DMS 273 treated with DMSO at 0.1 percent for 48 hours (cell line): ENCODE measurements around the gene RFT1.
"Not testable (repeated sequence)": the region's sequence is repeated elsewhere in the genome, so short reads cannot be mapped to it uniquely, and the experiment has no call there.

Experiments
- DNase-seq: peaks from one replicate; lab custom pipeline; 2025; lab: John Stamatoyannopoulos, UW

The RFT1 gene

DNA sequence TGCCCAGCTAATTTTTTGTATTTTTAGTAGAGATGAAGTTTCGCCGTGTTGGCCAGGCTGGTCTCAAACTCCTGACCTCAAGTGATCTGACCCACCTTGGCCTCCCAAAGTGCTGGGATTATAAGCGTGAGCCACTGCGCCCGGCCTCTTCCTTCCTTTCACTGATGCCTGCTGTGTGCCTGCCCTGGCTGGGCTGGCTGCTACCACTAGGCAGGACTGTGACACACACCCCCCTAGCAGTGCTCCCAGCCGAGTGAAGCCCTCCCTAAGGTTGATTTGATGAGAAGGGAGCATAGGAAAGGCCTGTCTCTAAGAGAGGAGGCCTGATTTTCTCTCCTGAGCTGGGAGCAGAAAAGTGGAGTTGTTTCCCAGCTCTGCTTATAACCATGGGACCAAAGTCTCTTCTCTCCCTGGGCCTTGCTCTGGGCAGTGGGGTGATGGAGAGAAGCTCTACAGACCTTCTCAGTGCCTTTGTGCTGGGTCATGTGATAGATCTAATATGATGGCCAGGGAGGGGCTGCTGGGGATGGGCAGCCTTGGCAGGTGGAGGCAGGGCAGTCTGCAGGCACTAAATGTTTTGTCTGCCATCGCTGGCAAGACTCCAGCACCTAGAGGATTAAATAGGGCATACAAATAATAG lies 64.3 kb downstream of the RFT1 start:
- DNase-seq = no peak

DNA sequence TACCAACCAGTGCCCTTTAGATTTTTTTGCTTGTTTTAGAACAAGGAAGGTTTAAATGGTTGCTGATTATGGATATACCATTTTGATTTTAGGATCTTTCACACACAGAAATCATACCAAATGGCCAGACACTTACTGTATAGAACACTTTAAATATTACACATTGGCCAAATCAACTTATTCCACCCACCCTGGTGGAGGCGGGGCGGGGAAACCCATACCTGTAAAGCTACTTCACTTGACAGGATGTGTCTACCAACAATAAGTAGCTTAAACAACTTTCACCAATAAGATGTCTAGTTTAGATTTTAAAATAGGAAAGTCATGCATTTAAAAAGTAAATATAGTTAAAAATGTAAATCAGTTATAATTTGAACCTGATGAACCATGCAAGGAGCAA lies 67.3 kb downstream of the RFT1 start:
- DNase-seq = no peak

DNA sequence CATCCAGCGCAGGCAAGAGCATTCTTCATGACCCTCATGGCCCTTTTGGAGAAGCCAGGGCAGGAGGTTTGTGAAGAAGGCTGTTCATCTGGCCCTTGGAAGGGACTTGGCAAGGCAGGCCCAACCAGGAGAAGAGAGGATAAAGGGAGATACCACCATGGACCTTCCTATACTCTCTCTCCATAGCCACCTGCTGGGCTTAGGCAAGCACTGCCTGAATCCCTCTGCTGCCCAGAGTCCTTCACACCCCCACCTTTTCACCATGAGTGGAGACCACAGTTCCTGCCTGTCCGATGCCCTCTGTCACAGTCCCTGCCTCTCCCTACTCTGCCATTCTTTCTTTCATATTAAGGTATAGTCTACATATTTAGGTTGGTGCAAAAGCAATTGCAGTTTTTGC lies 73.8 kb downstream of the RFT1 start:
- peak; percentile 11 for DNase-seq

DNA sequence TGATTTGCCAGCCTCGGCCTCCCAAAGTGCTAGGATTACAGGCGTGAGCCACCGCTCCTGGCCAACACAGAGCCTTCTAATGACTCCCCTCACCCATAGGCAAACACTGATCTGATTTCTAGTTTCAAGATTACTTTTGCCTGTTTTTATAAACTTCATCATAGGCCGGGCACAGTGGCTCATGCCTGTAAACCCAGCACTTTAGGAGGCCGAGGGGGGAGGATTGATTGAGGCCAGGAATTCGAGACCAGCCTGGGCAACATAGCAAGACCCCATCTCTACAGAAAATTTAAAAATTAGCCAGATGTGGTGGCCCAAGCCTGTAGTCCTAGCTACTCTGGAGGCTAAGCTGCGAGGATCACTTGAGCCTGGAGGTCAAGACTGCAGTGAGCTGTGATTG lies 76.0 kb downstream of the RFT1 start:
- not testable (repeated sequence) for DNase-seq

DNA sequence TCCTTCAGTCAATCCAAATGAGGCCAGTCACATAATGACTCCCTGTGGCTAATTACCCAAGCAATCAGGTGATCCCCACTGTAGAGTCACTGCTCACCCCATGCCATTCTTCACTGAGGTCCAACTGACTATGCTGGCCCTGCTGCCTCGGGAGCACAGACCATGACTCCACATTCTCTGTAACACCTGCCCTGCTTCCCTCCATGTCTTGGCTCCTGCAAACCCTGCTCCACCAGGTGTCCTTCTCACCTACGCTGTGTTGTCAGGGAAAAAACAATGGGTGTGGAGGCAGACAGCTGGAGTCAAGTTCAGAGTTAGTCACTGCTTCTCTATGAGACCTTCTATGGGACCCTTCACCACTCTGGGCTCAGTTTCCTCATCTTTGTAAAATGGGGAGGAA lies 78.3 kb downstream of the RFT1 start:
- DNase-seq = no peak

DNA sequence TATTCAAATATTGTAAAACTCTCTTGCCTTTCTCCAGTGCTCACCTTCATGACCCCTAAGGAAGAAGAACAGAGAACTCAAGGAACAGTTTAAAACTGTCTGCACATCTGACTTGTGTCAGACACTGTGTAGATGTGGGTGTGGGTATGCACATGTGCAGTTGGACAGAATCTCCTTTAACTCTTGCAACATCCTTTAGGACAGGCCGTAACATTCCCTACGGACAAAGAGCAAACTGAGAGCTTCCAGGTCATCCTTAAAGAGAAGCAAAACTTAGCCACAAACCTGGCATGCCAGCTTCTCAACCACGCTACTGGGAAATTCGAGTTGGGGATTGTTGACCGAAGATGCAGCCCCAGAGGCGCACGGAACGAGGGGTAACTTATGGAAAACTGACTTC lies 80.2 kb downstream of the RFT1 start:
- DNase-seq = no peak

DNA sequence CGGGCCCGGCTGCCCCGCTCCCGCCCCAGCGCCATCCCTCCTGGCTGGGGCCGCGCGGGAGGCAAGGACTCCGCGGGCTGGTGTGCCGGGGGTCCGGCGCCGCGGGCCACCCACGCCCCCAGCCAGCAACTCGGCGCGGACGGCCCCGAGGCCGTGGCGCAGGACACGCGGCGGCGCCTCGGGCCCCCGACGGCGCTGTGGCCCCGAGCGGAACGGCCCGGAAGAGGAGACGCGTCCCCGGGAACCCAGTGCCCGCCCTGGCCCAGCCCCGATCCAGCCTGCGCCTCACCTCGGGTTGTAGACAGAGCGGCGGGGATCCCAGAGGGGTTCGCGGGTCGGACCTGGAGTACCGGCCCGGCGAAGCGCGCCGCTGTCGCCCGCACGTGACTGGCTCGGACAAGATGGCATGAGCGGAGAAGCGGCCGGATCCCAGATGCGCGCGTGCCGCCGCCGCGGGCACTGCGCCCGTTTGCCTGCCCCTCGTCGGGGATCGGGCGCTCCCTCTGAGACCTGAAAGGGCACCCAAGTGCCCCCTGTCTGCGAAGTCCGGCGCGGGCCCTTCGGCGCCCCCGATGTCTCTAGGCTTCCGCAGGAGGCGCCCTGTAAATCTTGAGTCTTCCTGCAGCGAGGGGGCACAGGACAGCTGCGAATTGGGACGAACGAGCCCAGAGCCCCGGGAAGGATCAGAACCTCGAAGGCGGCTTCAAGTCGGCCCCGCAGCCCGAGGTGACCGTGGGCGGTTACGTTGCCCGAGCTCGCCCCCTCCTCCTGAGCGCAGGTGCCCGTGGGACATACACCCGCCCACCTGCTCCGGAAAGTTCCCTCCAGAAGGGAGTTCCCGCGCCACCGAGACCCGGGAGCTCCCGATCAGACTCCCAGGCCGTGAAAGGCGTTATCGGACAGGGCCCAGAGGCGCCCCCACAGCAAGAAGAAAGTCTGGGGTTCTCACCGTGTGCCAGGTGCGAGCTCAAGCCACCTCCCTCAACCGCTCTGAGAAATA lies 83.8 kb downstream of the RFT1 start:
- DNase-seq = no peak

DNA sequence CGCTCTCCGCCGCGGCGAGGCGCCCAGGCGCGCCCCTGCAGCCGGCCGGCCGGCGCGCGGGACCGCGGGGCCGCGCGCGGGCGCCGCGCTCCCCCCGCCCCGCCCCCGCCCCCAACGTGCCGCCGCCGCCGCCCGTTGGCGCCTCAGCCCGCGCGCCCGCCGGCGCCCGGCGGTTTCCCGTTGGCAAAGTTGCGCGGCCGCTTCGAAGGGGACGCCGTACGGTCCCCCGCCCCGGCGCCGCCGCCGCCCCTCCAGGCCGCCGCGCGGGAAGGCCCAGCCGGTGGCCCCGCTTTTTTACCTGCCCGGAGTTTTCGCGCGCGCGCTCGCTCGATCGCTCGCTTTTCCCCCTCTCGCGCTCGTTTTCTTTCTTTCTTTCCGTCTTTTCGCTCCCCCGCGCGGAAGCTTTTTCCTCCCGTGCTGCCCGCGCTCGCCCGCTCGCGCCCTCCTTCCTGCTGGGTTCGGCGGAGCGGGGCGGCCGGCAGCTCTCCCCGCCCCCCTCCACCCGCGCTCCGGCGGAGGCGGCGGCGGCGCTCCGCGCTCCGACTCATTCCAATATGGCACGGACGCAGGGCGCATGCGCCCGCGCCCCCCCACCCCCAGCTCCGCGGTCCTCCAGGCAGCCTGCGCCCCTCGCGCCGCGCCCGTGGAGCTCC lies 84.6 kb downstream of the RFT1 start, which contains the start of gene SFMBT1:
Gene SFMBT1, minus strand, starts transcription at position 556 of the 653 bp plus-strand sequence. CDS start 76,945 bp downstream, outside the sequence.
- DNase-seq = no peak

DNA sequence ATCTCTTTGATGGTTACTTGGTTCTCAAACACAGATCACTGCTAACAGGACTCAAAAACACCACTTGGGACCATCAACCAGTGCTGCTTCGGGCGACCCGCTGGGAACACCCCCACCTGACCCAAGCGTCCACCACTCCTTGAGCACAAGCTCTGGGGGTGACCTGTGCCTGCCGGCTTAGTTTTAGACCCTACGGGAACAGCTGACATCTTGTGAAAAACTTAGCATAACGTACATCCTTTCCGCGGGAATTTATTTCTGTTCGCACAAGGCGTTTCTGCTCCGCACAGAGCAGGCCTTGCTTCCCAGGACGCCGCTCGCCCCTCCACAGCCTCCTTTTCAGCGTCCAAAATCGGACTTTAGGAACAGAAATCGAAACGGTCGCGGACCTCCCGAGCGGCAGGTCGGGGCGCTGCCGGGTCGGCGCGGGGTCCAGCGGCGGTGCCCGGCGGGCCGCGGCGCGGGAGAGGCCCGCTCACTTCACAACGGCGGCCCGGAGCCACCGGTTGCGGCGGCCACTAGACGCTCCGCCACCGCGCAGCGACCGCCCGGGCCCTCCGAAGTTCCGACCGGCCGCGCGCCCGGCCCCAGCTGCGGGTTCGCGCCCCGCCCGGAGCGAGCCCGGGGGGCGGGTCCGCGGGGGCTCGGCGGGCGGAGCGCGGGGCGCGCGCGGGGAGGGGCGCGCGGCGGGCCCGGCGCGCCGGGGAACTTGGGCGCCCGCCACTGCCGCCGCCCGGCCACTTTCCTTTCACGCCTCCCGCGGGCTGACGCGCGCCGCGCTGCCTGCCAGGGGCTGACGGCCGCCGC lies 85.3 kb downstream of the RFT1 start:
- no peak for DNase-seq

DNA sequence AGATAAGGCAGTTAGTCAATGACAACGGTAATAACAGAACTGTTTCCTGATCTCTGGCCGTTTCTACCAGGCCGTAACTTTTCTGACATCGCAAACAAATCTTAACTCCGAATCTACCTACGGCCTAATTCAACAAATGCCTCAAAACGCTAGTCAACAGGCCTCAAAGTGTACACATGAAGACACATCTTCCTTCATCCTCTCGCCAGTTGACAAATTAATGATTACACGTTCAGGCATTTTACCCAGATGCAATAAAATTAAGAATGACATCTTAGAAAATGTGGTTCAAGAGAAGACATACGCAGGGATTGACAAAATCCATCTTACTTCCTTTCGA lies 85.9 kb downstream of the RFT1 start:
- DNase-seq = no peak

DNA sequence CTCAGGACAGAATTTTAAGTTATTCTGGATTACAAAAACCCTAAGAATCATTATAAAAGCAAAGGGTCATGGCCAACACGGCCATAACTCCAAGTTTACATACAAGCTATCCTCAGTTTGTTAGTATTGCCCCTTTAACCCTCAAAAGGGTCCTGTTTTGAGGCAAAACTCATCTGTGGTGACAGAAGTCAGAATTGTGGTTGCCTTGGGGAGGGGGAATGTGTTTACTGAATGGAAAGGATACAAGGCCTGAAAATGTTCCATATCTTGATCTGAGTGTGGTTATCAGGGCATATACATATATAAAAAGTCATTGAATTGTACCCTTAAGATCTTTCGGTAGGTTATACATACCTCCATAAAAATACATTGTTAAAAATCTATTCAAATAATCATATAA lies 86.5 kb downstream of the RFT1 start:
- DNase-seq = no peak

DNA sequence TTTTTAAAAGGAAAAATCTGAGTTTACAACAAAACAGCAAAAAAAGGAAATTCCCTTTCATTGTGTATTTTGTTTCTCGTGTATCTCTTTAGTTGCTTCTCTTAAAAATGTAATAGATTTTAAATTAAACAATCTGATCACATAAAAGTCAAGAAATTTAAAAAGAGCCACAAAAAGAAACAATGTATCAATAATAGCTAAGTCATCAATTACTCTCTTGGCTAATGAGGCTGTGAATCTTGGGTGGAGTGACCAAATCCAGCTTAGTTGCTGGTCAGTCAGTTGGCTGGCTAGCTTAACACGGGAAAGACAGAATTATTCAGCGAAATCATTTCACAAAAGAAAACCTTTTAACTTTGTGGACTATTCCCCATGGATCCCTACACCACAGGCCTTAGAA lies 87.6 kb downstream of the RFT1 start:
- no peak for DNase-seq

DNA sequence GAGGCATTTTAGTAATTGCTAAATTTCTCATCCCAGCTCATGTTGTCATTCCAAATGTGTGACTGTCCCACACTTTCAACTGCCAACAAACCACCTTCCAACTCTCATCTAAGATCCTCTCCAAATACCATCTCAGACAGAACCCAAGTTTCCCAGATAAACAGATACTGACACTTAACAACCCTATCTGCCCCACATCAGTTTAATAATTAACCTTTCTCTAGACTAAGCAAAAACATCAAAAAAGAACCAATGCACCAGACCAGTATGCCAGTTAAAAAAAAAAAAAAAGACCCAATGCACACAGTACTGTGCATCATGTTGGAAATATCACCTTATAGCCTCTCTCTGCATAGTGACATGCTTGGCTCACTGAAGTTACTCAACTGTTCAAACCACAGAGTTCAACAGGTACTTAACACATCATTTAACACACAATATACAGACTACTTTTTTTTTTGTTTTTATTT lies 89.8 kb downstream of the RFT1 start:
- no peak for DNase-seq

DNA sequence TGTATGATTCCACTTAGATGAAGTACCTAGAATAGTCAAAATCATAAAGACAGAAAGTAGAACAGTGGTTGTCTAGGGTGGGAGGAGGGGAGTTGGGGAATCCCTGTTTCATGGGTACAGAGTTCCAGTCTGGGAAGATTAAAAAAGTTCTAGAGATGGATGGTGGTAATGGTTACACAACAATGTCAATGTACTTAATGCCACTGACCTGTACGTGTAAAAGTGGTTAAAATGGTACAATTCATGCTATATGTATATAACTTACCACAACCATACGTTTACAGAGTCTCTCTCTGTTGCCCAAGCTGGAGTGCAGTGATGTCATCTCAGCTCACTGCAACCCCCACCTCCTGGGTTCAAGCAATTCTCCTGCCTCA lies 90.9 kb downstream of the RFT1 start:
- no peak for DNase-seq

DNA sequence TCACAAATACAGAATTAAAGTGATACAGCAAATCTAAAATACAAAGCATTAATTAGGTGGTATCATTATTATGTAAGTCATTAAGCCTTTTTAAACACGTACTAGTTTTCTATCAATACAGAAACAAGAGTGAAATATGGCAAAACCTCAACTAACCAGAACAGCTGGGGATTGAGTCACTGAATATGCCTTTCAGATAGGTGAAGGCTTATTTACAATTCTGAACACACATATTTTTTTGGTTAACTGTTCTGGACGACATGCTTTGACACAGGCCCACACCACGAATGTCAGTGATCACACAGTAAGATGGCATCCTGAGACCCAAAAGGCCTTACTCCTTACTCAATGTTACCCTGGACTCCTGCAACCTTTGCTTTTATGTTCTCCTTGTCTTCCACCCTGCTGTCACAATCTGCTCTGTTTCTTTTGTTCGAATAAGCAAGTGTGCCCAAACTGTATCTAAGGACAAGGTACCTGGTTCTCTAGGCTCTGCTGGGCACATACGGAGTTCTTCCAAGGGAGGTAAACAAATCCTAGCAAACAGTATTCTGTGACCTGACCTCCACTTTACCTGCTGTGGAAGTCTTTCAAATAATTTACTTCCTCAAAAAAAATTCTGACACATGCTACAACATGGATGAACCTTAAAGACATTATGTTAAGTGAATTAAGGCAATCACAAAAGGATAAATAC lies 91.4 kb downstream of the RFT1 start:
- no peak for DNase-seq
